ENCODE data around the gene ALLC. TPM values are rescaled to one million over a fixed set of nuclear protein-coding genes. Genes with fewer than 3 reads are reported as not detected.

The ALLC gene
- total RNA-seq, 1 donor from 2014 or later, result not detected

DNA sequence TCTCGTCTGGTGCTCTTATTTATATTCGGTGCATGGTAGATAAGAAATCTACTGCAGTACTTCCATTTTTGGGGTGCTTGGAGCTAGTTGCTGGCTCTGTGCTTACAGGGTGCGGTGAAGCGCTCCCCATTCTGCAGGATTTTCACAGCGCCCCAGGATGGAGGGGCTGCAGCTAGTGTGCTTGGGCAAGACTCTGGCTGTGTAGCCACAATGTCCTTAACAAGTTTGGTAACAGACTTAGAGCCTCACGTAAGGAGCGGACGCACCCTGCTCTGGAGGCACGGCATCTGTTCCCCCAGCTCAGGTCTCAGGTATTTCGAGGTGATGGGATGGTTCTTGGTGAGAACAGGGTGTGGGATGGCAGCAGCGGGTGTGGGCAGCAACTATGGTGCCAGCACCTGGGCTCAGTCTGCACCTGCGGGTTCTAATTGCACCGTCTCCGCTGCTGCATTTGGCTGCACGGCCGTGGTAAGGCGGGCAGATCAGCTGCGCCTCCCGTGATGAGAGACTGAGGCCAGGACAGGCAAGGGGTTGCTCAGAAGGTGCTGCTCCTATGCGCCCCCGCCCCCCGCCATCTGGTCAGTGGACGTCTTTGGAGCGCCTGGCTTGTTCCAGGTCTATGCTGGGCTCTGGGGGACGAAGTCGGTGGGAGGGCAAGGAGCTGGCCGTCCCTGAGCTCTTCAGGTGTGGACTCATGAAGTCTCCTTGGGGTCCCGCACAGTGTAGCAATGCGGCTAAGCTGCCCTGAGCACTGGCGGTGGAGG lies 20.1 kb upstream of the ALLC start:
- TF ChIP-seq, protein P1, sequence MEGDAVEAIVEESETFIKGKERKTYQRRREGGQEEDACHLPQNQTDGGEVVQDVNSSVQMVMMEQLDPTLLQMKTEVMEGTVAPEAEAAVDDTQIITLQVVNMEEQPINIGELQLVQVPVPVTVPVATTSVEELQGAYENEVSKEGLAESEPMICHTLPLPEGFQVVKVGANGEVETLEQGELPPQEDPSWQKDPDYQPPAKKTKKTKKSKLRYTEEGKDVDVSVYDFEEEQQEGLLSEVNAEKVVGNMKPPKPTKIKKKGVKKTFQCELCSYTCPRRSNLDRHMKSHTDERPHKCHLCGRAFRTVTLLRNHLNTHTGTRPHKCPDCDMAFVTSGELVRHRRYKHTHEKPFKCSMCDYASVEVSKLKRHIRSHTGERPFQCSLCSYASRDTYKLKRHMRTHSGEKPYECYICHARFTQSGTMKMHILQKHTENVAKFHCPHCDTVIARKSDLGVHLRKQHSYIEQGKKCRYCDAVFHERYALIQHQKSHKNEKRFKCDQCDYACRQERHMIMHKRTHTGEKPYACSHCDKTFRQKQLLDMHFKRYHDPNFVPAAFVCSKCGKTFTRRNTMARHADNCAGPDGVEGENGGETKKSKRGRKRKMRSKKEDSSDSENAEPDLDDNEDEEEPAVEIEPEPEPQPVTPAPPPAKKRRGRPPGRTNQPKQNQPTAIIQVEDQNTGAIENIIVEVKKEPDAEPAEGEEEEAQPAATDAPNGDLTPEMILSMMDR (IDR thresholded peaks at IDR 0.05; ENCODE audit: insufficient read depth, low read length, severe bottlenecking), result no peak
- Histone ChIP-seq H3K36me3 (ENCODE audit: control insufficient read depth, insufficient read depth, low read length) (no peaks in the 10 kb centered on the region), H3K4me3 (ENCODE audit: low read depth, low read length) (no peak overlapping the region), H3K27me3 (ENCODE audit: control insufficient read depth, insufficient read depth, low read length) (peaks cover 5% of the 10 kb centered on the region)
- DNase-seq (ENCODE audit: low read depth) (no peak), FAIRE-seq (no peak)

DNA sequence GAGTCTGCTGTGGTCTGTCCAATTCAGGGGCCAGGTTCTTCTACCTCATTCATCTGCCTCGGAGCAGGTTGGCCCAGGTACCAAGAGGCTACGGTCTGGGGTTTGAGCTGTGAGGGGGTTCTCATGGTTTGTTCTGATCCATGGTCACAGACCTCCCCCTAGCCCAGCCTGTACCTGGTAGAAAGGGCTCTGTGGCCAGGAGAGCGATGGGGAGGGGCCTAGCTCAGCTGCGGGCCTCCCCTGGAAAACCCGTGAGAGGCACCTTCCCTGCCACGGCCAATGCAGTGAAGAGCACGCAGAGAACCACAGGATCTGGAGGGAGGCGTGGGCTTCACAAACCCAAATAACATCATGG lies 19.6 kb upstream of the ALLC start:
- DNase-seq (ENCODE audit: low read depth), result no peak

DNA sequence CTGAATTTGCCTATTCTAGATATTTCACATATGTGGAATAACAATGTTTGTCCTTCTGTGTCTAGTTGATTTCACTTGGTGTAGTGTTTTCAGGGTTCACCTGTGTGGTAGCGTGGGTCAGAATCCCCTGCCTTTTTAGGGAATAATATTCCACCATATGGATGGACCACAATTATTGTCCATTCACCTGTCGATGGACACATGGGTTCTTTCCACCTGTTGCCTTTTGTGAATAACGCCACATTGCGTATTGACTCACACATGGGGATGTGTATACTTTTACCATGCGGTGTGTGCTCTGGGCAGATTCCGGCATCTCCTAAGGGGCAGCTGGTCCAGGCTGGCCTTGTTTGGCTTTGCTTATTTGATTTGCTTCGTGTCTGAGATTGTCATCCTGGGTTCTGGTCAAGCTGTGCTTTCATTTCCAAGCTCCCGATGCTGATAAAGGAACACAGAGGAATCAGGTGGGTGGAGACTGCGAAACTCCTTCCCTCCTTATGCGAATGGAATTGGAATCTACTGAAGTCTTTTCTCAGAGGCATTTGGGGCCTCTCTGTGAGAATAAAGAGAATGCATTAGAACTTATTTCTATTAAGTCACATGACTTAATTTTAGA lies 18.9 kb upstream of the ALLC start:
- FAIRE-seq (no peak), DNase-seq (ENCODE audit: low read depth) (no peak)
- H3K27me3 ChIP-seq (ENCODE audit: control insufficient read depth, insufficient read depth, low read length), result peaks cover 5% of the 10 kb centered on the region
- H3K36me3 ChIP-seq (ENCODE audit: control insufficient read depth, insufficient read depth, low read length), result no peaks in the 10 kb centered on the region
- H3K4me3 ChIP-seq (ENCODE audit: low read depth, low read length), result no peak overlapping the region
- TF ChIP-seq, protein P1 (IDR thresholded peaks at IDR 0.05; ENCODE audit: insufficient read depth, low read length, severe bottlenecking), result no peak

More for the DNA sequence above, 19.6 kb upstream of the ALLC start:
- H3K36me3 ChIP-seq (ENCODE audit: control insufficient read depth, insufficient read depth, low read length), result no peaks in the 10 kb centered on the region
- no peak overlapping the region for H3K4me3 ChIP-seq (ENCODE audit: low read depth, low read length)
- FAIRE-seq, result no peak
- TF ChIP-seq, protein P1 (IDR thresholded peaks at IDR 0.05; ENCODE audit: insufficient read depth, low read length, severe bottlenecking), result no peak
- H3K27me3 ChIP-seq (ENCODE audit: control insufficient read depth, insufficient read depth, low read length), result peaks cover 5% of the 10 kb centered on the region

DNA sequence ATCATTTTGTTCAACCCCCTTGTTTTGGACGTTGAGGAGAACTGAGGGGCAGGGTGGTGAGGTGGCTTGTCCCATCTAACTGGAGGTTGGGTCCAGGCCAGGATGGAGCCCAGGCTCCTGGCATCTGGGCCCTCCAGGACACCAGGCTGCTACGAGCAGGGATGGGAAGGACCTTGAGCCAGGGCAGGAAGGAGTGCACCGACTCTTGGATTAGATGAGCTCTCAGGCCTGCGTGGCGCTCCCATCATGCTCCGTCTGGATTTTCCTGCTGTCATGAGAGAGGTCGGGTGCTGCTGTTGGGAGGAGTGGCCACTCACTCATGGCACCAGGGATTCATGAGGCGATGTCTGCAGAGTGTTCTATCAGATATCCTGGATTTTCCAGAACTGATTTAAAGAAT lies 18.3 kb upstream of the ALLC start:
- TF ChIP-seq, protein P1 (IDR thresholded peaks at IDR 0.05; ENCODE audit: insufficient read depth, low read length, severe bottlenecking), result no peak
- no peaks in the 10 kb centered on the region for H3K36me3 ChIP-seq (ENCODE audit: control insufficient read depth, insufficient read depth, low read length)
- FAIRE-seq, result no peak
- peaks cover 5% of the 10 kb centered on the region for H3K27me3 ChIP-seq (ENCODE audit: control insufficient read depth, insufficient read depth, low read length)
- no peak for DNase-seq (ENCODE audit: low read depth)
- H3K4me3 ChIP-seq (ENCODE audit: low read depth, low read length), result no peak overlapping the region

DNA sequence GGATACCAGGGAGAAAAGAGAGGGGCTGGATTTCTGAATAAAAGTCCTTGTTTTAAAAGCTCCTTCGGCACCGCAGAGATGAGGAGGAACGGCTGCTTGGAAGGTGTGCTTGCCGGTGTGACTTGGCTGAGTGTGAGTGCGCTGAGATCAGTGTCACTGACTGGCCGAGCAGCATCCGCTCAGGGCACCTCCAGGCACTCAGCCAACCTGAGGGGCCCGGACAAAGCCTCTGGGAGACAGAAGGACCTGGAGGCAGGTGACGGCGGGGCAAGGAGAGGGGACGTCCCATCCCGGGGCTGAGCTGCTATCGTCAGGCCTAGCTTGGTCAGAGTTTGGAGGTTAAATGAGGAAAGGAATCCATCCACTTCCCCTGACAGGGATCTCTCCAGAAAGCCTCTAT lies 16.8 kb upstream of the ALLC start:
- DNase-seq (ENCODE audit: low read depth), result no peak
- no peak for FAIRE-seq
- TF ChIP-seq, protein P1 (IDR thresholded peaks at IDR 0.05; ENCODE audit: insufficient read depth, low read length, severe bottlenecking), result no peak
- Histone ChIP-seq H3K27me3 (ENCODE audit: control insufficient read depth, insufficient read depth, low read length) (peaks cover 3% of the 10 kb centered on the region), H3K36me3 (ENCODE audit: control insufficient read depth, insufficient read depth, low read length) (no peaks in the 10 kb centered on the region), H3K4me3 (ENCODE audit: low read depth, low read length) (no peak overlapping the region)
